ENCODE results near the gene BEND7. TPM values are rescaled to one million over a fixed set of nuclear protein-coding genes. Genes with fewer than 3 reads are reported as not detected.

The BEND7 gene
- total and polyA plus RNA-seq, 8 donors = 4.6 to 32.1 (median 21.0) TPM

DNA sequence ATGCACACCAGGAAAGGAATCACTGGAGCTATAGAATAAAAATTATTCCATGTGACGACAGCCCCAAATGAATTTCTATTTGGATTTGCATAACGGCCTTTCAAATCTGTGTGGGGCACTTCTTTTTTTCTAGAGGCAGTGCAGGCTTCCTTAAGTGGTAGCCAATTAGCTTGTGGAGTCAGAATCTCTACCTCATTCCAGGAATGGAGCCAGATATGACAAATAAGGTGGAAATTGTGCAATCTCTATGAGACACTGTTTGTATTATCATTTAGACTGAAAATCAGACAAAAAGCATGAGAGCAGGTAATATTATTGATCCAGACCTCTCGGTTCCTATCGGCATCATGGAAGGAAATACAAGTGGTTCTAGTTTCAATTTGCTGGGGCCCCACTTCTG lies 78.7 kb downstream of the BEND7 start:
- peaks cover 11 to 50% (median 39%) of the 10 kb centered on the region in 4 donors for H3K36me3 ChIP-seq
- no peak for DNase-seq
- TF ChIP-seq, protein P1, sequence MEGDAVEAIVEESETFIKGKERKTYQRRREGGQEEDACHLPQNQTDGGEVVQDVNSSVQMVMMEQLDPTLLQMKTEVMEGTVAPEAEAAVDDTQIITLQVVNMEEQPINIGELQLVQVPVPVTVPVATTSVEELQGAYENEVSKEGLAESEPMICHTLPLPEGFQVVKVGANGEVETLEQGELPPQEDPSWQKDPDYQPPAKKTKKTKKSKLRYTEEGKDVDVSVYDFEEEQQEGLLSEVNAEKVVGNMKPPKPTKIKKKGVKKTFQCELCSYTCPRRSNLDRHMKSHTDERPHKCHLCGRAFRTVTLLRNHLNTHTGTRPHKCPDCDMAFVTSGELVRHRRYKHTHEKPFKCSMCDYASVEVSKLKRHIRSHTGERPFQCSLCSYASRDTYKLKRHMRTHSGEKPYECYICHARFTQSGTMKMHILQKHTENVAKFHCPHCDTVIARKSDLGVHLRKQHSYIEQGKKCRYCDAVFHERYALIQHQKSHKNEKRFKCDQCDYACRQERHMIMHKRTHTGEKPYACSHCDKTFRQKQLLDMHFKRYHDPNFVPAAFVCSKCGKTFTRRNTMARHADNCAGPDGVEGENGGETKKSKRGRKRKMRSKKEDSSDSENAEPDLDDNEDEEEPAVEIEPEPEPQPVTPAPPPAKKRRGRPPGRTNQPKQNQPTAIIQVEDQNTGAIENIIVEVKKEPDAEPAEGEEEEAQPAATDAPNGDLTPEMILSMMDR (IDR thresholded peaks at IDR 0.05) = no peak
- no peak for TF ChIP-seq EP300 (IDR thresholded peaks at IDR 0.05)
- TF ChIP-seq POLR2AphosphoS5 (IDR thresholded peaks at IDR 0.05) = no peak
- TF ChIP-seq POLR2A (IDR thresholded peaks at IDR 0.05) = no peak
- intact Hi-C loops (cut with DNase I; ENCODE audit: low total_unique reads) = no loop called here
- no peaks in the 10 kb centered on the region for H3K9me3 ChIP-seq
- no peak overlapping the region for H3K4me3 ChIP-seq
- H3K27me3 ChIP-seq = no peaks in the 10 kb centered on the region
- no peak overlapping the region for H3K27ac ChIP-seq
- H3K4me1 ChIP-seq = no peaks in the 10 kb centered on the region
- WGBS, 5 donors = 76 to 87% (median 83%) methylated on average over 4 of the region's 4 CpGs

- no peak for DNase-seq
- no peak overlapping the region for H3K27ac ChIP-seq
- no peaks in the 10 kb centered on the region for H3K27me3 ChIP-seq
- no peak overlapping the region for H3K4me3 ChIP-seq
- 70 to 86% (median 85%) methylated on average over 7 of the region's 7 CpGs for WGBS, 5 donors
- TF ChIP-seq POLR2AphosphoS5 (IDR thresholded peaks at IDR 0.05) (no peak), EP300 (IDR thresholded peaks at IDR 0.05) (no peak), POLR2A (IDR thresholded peaks at IDR 0.05) (no peak)
- TF ChIP-seq, protein P1 (IDR thresholded peaks at IDR 0.05) = no peak
- no peaks in the 10 kb centered on the region for H3K4me1 ChIP-seq
- H3K9me3 ChIP-seq = no peaks in the 10 kb centered on the region
- intact Hi-C loops (cut with DNase I; ENCODE audit: low total_unique reads) = no loop called here
- peaks cover 11 to 54% (median 40%) of the 10 kb centered on the region in 4 donors for H3K36me3 ChIP-seq
These were observed 79.5 kb downstream of the BEND7 start for GRCh38 chr10:13449296-13449695.

DNA sequence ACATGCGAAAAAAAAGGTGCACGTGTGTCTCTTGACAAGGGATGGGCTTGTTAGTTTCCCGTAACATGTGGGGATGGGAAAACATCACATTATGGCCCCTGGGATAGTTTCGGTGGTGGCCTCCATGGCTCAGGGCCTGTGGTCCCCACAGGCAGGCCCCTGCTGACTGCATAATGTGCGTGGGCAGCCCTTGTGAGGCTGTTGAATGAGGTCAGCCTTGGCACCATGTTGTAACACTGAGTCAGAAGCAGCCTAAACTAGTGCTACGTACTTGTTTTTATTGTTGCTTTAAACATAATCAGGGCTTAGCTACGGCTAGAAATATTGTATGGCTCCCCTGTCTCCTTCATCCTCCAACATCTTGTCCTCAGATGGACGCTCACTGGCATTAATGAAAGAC lies 80.6 kb downstream of the BEND7 start:
- intact Hi-C loops (cut with DNase I; ENCODE audit: low total_unique reads) = no loop called here
- WGBS, 5 donors = 89 to 93% (median 91%) methylated on average over 8 of the region's 8 CpGs
- peaks cover 11 to 65% (median 40%) of the 10 kb centered on the region in 4 donors for H3K36me3 ChIP-seq
- no peaks in the 10 kb centered on the region for H3K4me1 ChIP-seq
- H3K27me3 ChIP-seq = no peaks in the 10 kb centered on the region
- no peak for DNase-seq
- TF ChIP-seq, protein P1 (IDR thresholded peaks at IDR 0.05) = no peak
- TF ChIP-seq EP300 (IDR thresholded peaks at IDR 0.05) (no peak), POLR2AphosphoS5 (IDR thresholded peaks at IDR 0.05) (no peak), POLR2A (IDR thresholded peaks at IDR 0.05) (no peak)
- H3K4me3 ChIP-seq = no peak overlapping the region
- H3K9me3 ChIP-seq = no peaks in the 10 kb centered on the region
- no peak overlapping the region for H3K27ac ChIP-seq

- 69 to 84% (median 78%) methylated on average over 8 of the region's 8 CpGs for WGBS, 5 donors
- no peak for DNase-seq
- H3K36me3 ChIP-seq = peaks cover 11 to 58% (median 32%) of the 10 kb centered on the region in 4 donors
- intact Hi-C loops (cut with DNase I; ENCODE audit: low total_unique reads) = no loop called here
- no peak overlapping the region for H3K27ac ChIP-seq
- no peaks in the 10 kb centered on the region for H3K9me3 ChIP-seq
- H3K27me3 ChIP-seq = peaks cover 0 to 13% (median 0%) of the 10 kb centered on the region in 3 donors
- H3K4me3 ChIP-seq = no peak overlapping the region
- peaks cover 0 to 1% (median under 1%) of the 10 kb centered on the region in 4 donors for H3K4me1 ChIP-seq
- TF ChIP-seq POLR2A (IDR thresholded peaks at IDR 0.05) (no peak), EP300 (IDR thresholded peaks at IDR 0.05) (no peak), POLR2AphosphoS5 (IDR thresholded peaks at IDR 0.05) (no peak)
- TF ChIP-seq, protein P1 (IDR thresholded peaks at IDR 0.05) = no peak
These were observed 83.0 kb downstream of the BEND7 start for GRCh38 chr10:13445656-13446400.

All from stomach (tissue), 9 donors.